SK-N-SH (cell line): Measurements from ENCODE around the gene DGKI. TPM values are rescaled to one million over a fixed set of nuclear protein-coding genes. Genes with fewer than 3 reads are reported as not detected.

Experiments
- CTCF ChIA-PET: fragments of 300-600, 350-600 bp; formaldehyde crosslinking; extraction: SDS; loops from one replicate; lab custom pipeline; 2021; lab: Yijun Ruan, JAX
- POLR2A ChIA-PET: fragments of 350-600 bp; sonication (Branson Sonifier 250); formaldehyde crosslinking; extraction: SDS; loops from one replicate; lab custom pipeline; 2020; ENCODE audit warnings: antibody characterized with exemption, inconsistent platforms; lab: Yijun Ruan, JAX
- DNase-seq: peaks from one replicate; pipeline ENCODE4 v3.0.0; 2012
- H2AFZ ChIP-seq: fragments of 200-600 bp; sonication (generic); 2 replicates; pipeline ENCODE4 v1.8.1; 2016; ENCODE audit warnings: antibody characterized with exemption, mild to moderate bottlenecking, low read depth
- H3F3A ChIP-seq: fragments of 200-600 bp; sonication (generic); replicated peaks from 2 replicates; pipeline ENCODE3; 2016; ENCODE audit warnings: antibody characterized with exemption, mild to moderate bottlenecking; ENCODE audit not compliant: insufficient read depth
- H3K27ac ChIP-seq, 2 experiments: fragments of 200-500 bp in 1 of 2; fragments of 200-600 bp in 1 of 2; sonication (Bioruptor generic) in 1 of 2; sonication (generic), shearing (Covaris generic) in 1 of 2; 2 replicates each; pipeline versions ENCODE4 v1.5.1 to v1.6.1; 2014 to 2016; ENCODE audit warnings: low read depth in 2 of 2, inconsistent platforms in 1 of 2, low read length in 1 of 2, mild to moderate bottlenecking in 1 of 2, mixed read lengths in 1 of 2
- H3K27me3 ChIP-seq: fragments of 200-600 bp; sonication (generic), shearing (Covaris generic); 2 replicates; pipeline ENCODE4 v1.6.1; 2016; ENCODE audit warnings: mixed run types; ENCODE audit not compliant: insufficient read depth
- H3K36me3 ChIP-seq, 2 experiments: fragments of 200-500 bp in 1 of 2; fragments of 200-600 bp in 1 of 2; sonication (Bioruptor generic) in 1 of 2; sonication (generic) in 1 of 2; replicated peaks in 1 of 2; 2 replicates each; pipeline versions ENCODE3 to v1.5.1; 2014 to 2016; ENCODE audit warnings: low read length in 1 of 2, mild to moderate bottlenecking in 1 of 2; ENCODE audit not compliant: insufficient read depth in 2 of 2, control insufficient read depth in 1 of 2
- H3K4me1 ChIP-seq, 2 experiments: fragments of 200-500 bp in 1 of 2; fragments of 200-600 bp in 1 of 2; sonication (Bioruptor generic) in 1 of 2; sonication (generic), shearing (Covaris generic) in 1 of 2; 2 replicates each; pipeline versions ENCODE4 v1.5.1 to v1.6.1; 2014 to 2016; ENCODE audit warnings: low read depth in 1 of 2, low read length in 1 of 2, mixed run types in 1 of 2; ENCODE audit not compliant: insufficient read depth in 2 of 2, control insufficient read depth in 1 of 2
- H3K4me2 ChIP-seq: fragments of 200-600 bp; sonication (generic), shearing (Covaris generic); 2 replicates; pipeline ENCODE4 v1.6.1; 2017; ENCODE audit warnings: mixed run types
- H3K4me3 ChIP-seq, 2 experiments: fragments of 200-500 bp in 1 of 2; fragments of 200-600 bp in 1 of 2; sonication (Bioruptor generic) in 1 of 2; sonication (generic), shearing (Covaris generic) in 1 of 2; 2 replicates each; pipeline versions ENCODE4 v1.5.1 to v1.8.1; 2014 to 2016; ENCODE audit warnings: low read depth in 2 of 2, inconsistent platforms in 1 of 2, low read length in 1 of 2, mild to moderate bottlenecking in 1 of 2, mixed read lengths in 1 of 2, moderate library complexity in 1 of 2
- H3K79me2 ChIP-seq: fragments of 200-600 bp; sonication (generic); 2 replicates; pipeline ENCODE4 v1.8.1; 2017; ENCODE audit warnings: mild to moderate bottlenecking; ENCODE audit not compliant: insufficient read depth
- H3K9ac ChIP-seq: fragments of 200-600 bp; sonication (generic); 2 replicates; pipeline ENCODE4 v1.6.1; 2017; ENCODE audit warnings: mixed run types
- H3K9me2 ChIP-seq: fragments of 200-600 bp; sonication (generic); 2 replicates; pipeline ENCODE4 v1.6.1; 2017; ENCODE audit warnings: mixed run types
- H3K9me3 ChIP-seq: fragments of 200-600 bp; sonication (generic); 2 replicates; pipeline ENCODE4 v1.6.1; 2017; ENCODE audit warnings: mixed run types, mild to moderate bottlenecking, moderate library complexity
- H4K20me1 ChIP-seq: fragments of 200-600 bp; sonication (generic); 2 replicates; pipeline ENCODE4 v1.6.1; 2017; ENCODE audit warnings: mild to moderate bottlenecking, mixed run types; ENCODE audit not compliant: insufficient read depth
- EP300 ChIP-seq, 2 experiments: IDR thresholded peaks; 2 replicates each; pipeline versions ENCODE4 v1.4.0 to v1.6.1; 2012; ENCODE audit warnings: borderline replicate concordance in 1 of 2, low read depth in 1 of 2, low read length in 1 of 2
- IRF3 ChIP-seq: fragments of 150-350 bp; IDR thresholded peaks from 2 replicates; pipeline ENCODE4 v1.6.1; 2016; ENCODE audit warnings: mild to moderate bottlenecking, low read depth, low read length
- JUND ChIP-seq: IDR thresholded peaks from 2 replicates; pipeline ENCODE4 v1.4.0; 2012
- MAX ChIP-seq: IDR thresholded peaks from 2 replicates; pipeline ENCODE4 v1.4.0; 2012; ENCODE audit warnings: low read depth
- MEF2A ChIP-seq: IDR thresholded peaks from 2 replicates; pipeline ENCODE4 v1.4.0; 2012; ENCODE audit warnings: low read depth, borderline replicate concordance
- NFIC ChIP-seq: IDR thresholded peaks from 2 replicates; pipeline ENCODE4 v1.4.0; 2012; ENCODE audit warnings: borderline replicate concordance
- NRF1 ChIP-seq: IDR thresholded peaks from 2 replicates; pipeline ENCODE4 v1.6.1; 2012; ENCODE audit warnings: low read depth, mild to moderate bottlenecking, low read length
- RAD21 ChIP-seq: IDR thresholded peaks from 2 replicates; pipeline ENCODE4 v1.6.1; 2012; ENCODE audit warnings: mild to moderate bottlenecking, low read length
- RCOR1 ChIP-seq: fragments of 150-350 bp; IDR thresholded peaks from 2 replicates; pipeline ENCODE4 v1.6.1; 2017; ENCODE audit warnings: antibody characterized with exemption, low read length
- REST ChIP-seq: IDR thresholded peaks from 2 replicates; pipeline ENCODE4 v1.6.1; 2012; ENCODE audit warnings: mild to moderate bottlenecking, low read depth, low read length, moderate library complexity
- RXRA ChIP-seq: IDR thresholded peaks from 2 replicates; pipeline ENCODE4 v1.4.0; 2012; ENCODE audit warnings: low read depth, mild to moderate bottlenecking, borderline replicate concordance
- SIN3A ChIP-seq: IDR thresholded peaks from 2 replicates; pipeline ENCODE4 v1.6.1; 2012; ENCODE audit warnings: low read depth, mild to moderate bottlenecking, low read length, moderate library complexity, borderline replicate concordance
- USF1 ChIP-seq: IDR thresholded peaks from 2 replicates; pipeline ENCODE4 v1.4.0; 2012; ENCODE audit warnings: low read depth, borderline replicate concordance
- WGBS: methylation state at CpG from one replicate; pipeline ENCODE4 v1.1.6; 2017; ENCODE audit warnings: low lambda C conversion rate; 5-methylcytosine and 5-hydroxymethylcytosine counted together
- polyA plus RNA-seq, 3 experiments: library from polyadenylated mRNA; depleted of rRNA; stranded (reverse); fragments of >200 nt; gene quantifications; 2 replicates each; pipeline ENCODE4 v1.2.3, GENCODE V29; 2012
- TF ChIP-seq, protein P1 (sequence below): fragments of 150-350 bp; IDR thresholded peaks from 2 replicates; pipeline ENCODE4 v1.6.1; 2017; ENCODE audit warnings: antibody characterized with exemption, low read length, low read depth, borderline replicate concordance

DGKI gene
- polyA plus RNA-seq, 1 of the 3 experiments (the other 2 are of a cell fraction), result 1.3 TPM

GRCh38 chr7:137590756-137591305 lies 255.9 kb downstream of the DGKI start:
- Histone ChIP-seq H3K9me2 (no peaks in the 10 kb centered on the region), H3K27me3 (no peaks in the 10 kb centered on the region), H3K9me3 (no peaks in the 10 kb centered on the region), H3K4me2 (no peak overlapping the region; the same call in 1 of the 2 replicates), H3K4me1 (peaks cover 0 to 13% of the 10 kb centered on the region in 2 experiments; a peak in 3 of 4 replicates), H3F3A (peaks cover 4% of the 10 kb centered on the region), H3K9ac (no peak overlapping the region), H3K36me3 (peaks cover 0 to 3% of the 10 kb centered on the region in 2 experiments), H3K79me2 (no peaks in the 10 kb centered on the region), H2AFZ (no peak overlapping the region), H3K27ac (no peak overlapping the region; a peak in 1 of 4 replicates), H4K20me1 (no peaks in the 10 kb centered on the region), H3K4me3 (no peak overlapping the region)
- WGBS, result 95% methylated on average over 15 of the region's 15 CpGs
- POLR2A ChIA-PET, result interaction anchor here (0.9 kb wide), 1 partner anchor 11 kb away, joined by 4 read pairs; no protein-coding TSS in a partner anchor
- TF ChIP-seq MEF2A (no peak), SIN3A (no peak), RCOR1 (no peak), IRF3 (no peak), USF1 (no peak), EP300 (IDR thresholded peaks at IDR 0.05; ENCODE audit: borderline replicate concordance in 1 of 2, low read depth in 1 of 2, low read length in 1 of 2) (no peak), RAD21 (no peak), JUND (no peak), RXRA (no peak), REST (no peak), NRF1 (no peak), NFIC (no peak), MAX (no peak)
- TF ChIP-seq, protein P1, sequence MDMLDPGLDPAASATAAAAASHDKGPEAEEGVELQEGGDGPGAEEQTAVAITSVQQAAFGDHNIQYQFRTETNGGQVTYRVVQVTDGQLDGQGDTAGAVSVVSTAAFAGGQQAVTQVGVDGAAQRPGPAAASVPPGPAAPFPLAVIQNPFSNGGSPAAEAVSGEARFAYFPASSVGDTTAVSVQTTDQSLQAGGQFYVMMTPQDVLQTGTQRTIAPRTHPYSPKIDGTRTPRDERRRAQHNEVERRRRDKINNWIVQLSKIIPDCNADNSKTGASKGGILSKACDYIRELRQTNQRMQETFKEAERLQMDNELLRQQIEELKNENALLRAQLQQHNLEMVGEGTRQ, result no peak
- DNase-seq, result no peak
- CTCF ChIA-PET, result interaction anchor here (0.7 to 7.0 kb wide), 20 partner anchors 11 to 1927 kb away, joined by 3 to 117 read pairs (median 4); no protein-coding TSS in a partner anchor
